Cardiac muscle cell (in vitro differentiated cells and primary cell): ENCODE results near the gene CD19. TPM values are rescaled to one million over a fixed set of nuclear protein-coding genes. Genes with fewer than 3 reads are reported as not detected.
"Not testable (repeated sequence)": the region's sequence is repeated elsewhere in the genome, so short reads cannot be mapped to it uniquely, and the experiment has no call there.

ENCODE experiments used
- DNase-seq, 2 donors: peaks; one replicate each; pipeline versions ENCODE4 v3.0.0 to v3.0.0-alpha.2; 2010 to 2017; ENCODE audit warnings: low read depth in 1 of 2, low spot score in 1 of 2
- H3K27ac ChIP-seq: fragments of 200-600 bp; sonication (generic); 2 replicates; pipeline ENCODE4 v1.5.1; 2016
- H3K27me3 ChIP-seq: fragments of 200-600 bp; sonication (generic); 2 replicates; pipeline ENCODE4 v1.6.0; 2016; ENCODE audit warnings: control low read depth
- H3K36me3 ChIP-seq: fragments of 200-600 bp; sonication (generic); 2 replicates; pipeline ENCODE4 v1.5.1; 2016; ENCODE audit warnings: control low read depth
- H3K4me1 ChIP-seq: fragments of 200-600 bp; sonication (generic); 2 replicates; pipeline ENCODE4 v1.8.1; 2017; ENCODE audit warnings: low read depth, mild to moderate bottlenecking, mixed run types
- H3K4me3 ChIP-seq: fragments of 200-600 bp; sonication (generic); 2 replicates; pipeline ENCODE4 v1.5.1; 2016; ENCODE audit warnings: mild to moderate bottlenecking
- H3K9me3 ChIP-seq: fragments of 200-600 bp; sonication (generic); 2 replicates; pipeline ENCODE4 v1.5.1; 2017; ENCODE audit warnings: low read depth, mild to moderate bottlenecking, control low read depth
- CTCF ChIP-seq: IDR thresholded peaks from 2 replicates; pipeline ENCODE4 v1.5.1; 2012; ENCODE audit warnings: low read depth, mild to moderate bottlenecking, low read length
- polyA plus RNA-seq: library from polyadenylated mRNA; unstranded; fragments of >200 nt; fragmentation: Nextera tagmentation; extraction: Ambion mirVana; gene quantifications from 2 replicates; pipeline ENCODE4 v1.2.1, GENCODE V29; 2016
- total RNA-seq: library from RNA; depleted of rRNA; stranded (reverse); fragments of >200 nt; gene quantifications from 2 replicates; pipeline ENCODE4 v1.2.3, GENCODE V29; 2016

The CD19 gene
- total RNA-seq (0.07 and 1.1 TPM in 2 replicates), polyA plus RNA-seq (1.3 TPM in 1 of 2 replicates, not detected in the other)

DNA sequence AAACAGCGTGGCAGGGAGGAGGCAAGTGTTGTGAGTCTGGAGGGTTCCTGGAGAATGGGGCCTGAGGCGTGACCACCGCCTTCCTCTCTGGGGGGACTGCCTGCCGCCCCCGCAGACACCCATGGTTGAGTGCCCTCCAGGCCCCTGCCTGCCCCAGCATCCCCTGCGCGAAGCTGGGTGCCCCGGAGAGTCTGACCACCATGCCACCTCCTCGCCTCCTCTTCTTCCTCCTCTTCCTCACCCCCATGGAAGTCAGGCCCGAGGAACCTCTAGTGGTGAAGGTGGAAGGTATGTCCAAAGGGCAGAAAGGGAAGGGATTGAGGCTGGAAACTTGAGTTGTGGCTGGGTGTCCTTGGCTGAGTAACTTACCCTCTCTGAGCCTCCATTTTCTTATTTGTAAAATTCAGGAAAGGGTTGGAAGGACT is at the start of gene CD19:
TSS of gene CD19 (plus strand) at position 171 of the 425 bp plus-strand sequence. CDS start at position 201, 30 bp downstream.
- H3K9me3 ChIP-seq: no peaks in the 10 kb centered on the region
- DNase-seq: no peak
- peak within 1 kb of the TSS; percentile 17 for H3K27ac ChIP-seq
- peaks cover 6% of the 10 kb centered on the region for H3K4me1 ChIP-seq
- no peaks in the 10 kb centered on the region for H3K27me3 ChIP-seq
- no peaks in the 10 kb centered on the region for H3K36me3 ChIP-seq
- H3K4me3 ChIP-seq: no peak within 1 kb of the TSS
- TF ChIP-seq CTCF: no peak

GRCh38 chr16:28882551-28883160 is 49.1 kb upstream of the CD19 start:
- peaks cover 24% of the 10 kb centered on the region for H3K4me1 ChIP-seq
- no peak for TF ChIP-seq CTCF
- no peaks in the 10 kb centered on the region for H3K27me3 ChIP-seq
- peak in 1 of 2 donors; percentile 82 for DNase-seq
- no peaks in the 10 kb centered on the region for H3K9me3 ChIP-seq
- H3K36me3 ChIP-seq: no peaks in the 10 kb centered on the region
- H3K4me3 ChIP-seq: no peak overlapping the region
- peak overlapping the region; percentile 98 for H3K27ac ChIP-seq

DNA sequence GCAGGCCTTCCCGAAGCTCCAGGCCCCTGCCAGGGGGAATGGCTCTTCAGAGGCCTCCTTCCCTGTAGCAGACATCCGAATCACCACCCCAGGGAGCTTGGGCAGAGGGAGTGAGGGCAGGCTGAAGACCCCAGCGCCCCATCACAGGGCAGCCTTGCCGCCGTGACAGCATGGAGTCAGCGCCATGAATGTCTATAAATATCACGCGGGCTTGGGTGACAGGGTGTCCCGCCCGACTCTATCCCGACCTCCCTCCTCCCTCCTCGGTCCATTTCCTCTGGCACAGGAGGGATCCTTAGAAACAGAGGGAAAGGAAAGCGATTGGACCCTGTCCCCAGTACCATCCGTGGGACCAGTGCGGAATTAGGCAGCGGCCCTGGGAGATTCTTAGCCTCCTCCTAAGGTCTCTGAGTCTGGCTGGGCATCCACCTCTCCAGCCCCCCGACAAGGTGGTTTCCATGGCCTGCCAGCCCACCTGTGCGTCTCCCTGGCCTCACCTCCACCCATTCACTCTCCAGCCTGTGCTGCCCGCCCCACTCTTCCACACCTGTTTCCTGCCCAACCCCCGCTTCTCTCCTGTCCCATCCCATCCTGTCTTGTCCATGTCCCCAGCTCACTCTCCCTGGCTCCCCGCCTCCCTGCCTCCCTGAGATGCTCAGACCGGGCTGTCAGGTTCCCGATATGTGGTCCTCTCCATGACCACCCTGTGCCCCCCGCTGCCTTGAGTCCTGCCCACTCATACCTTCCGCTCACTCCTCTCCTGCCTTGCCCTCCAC is 48.4 kb upstream of the CD19 start:
- no peaks in the 10 kb centered on the region for H3K27me3 ChIP-seq
- H3K36me3 ChIP-seq: no peaks in the 10 kb centered on the region
- TF ChIP-seq CTCF: no peak
- H3K4me1 ChIP-seq: peaks cover 24% of the 10 kb centered on the region
- H3K27ac ChIP-seq: peak overlapping the region; percentile 98
- no peak overlapping the region for H3K4me3 ChIP-seq
- DNase-seq: no peak
- no peaks in the 10 kb centered on the region for H3K9me3 ChIP-seq

GRCh38 chr16:28884045-28884444 is 47.7 kb upstream of the CD19 start:
- H3K36me3 ChIP-seq: no peaks in the 10 kb centered on the region
- no peaks in the 10 kb centered on the region for H3K27me3 ChIP-seq
- H3K4me3 ChIP-seq: no peak overlapping the region
- TF ChIP-seq CTCF: no peak
- H3K27ac ChIP-seq: no peak overlapping the region
- peaks cover 24% of the 10 kb centered on the region for H3K4me1 ChIP-seq
- H3K9me3 ChIP-seq: no peaks in the 10 kb centered on the region
- DNase-seq: no peak

GRCh38 chr16:28886945-28887344 is 44.8 kb upstream of the CD19 start:
- no peak for TF ChIP-seq CTCF
- H3K9me3 ChIP-seq: no peaks in the 10 kb centered on the region

DNA sequence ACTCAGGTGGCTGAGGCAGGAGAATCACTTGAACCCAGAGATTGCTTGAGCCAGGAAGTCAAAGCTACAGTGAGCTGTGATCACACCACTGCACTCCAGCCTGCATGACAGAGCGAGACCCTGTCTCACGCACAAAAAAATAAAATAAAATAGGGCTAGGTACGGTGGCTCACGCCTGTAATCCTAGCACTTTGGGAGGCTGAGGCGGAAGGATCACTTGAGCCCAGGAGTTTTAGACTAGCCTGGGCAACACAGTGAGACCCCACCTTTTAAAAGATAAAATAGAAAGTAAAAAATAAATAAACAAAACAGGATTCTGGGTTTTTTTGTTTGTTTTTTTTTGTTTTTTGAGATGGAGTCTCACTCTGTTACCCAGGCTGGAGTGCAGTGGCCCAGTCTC is 41.4 kb upstream of the CD19 start:
- not testable (repeated sequence) for H3K36me3 ChIP-seq, DNase-seq, H3K27me3 ChIP-seq

More at GRCh38 chr16:28886945-28887344, 44.8 kb upstream of the CD19 start:
- no peaks in the 10 kb centered on the region for H3K36me3 ChIP-seq
- H3K27ac ChIP-seq: no peak overlapping the region
- H3K4me1 ChIP-seq: peaks cover 15% of the 10 kb centered on the region
- H3K4me3 ChIP-seq: no peak overlapping the region
- no peaks in the 10 kb centered on the region for H3K27me3 ChIP-seq
- no peak for DNase-seq

More for the DNA sequence above, 41.4 kb upstream of the CD19 start:
- H3K4me1 ChIP-seq, H3K27ac ChIP-seq, H3K9me3 ChIP-seq, H3K4me3 ChIP-seq: not testable (repeated sequence)
